Neutrophil (primary cell): ENCODE results near the gene SLC26A9.
"Not testable (repeated sequence)": the region's sequence is repeated elsewhere in the genome, so short reads cannot be mapped to it uniquely, and the experiment has no call there.

ENCODE experiments used
- H3K27ac ChIP-seq: fragments of 200-600 bp; sonication (generic); 2 replicates; pipeline ENCODE4 v1.5.1; 2016; ENCODE audit warnings: mild to moderate bottlenecking, moderate library complexity
- H3K27me3 ChIP-seq: fragments of 200-600 bp; sonication (generic); 2 replicates; pipeline ENCODE4 v1.6.0; 2016; ENCODE audit warnings: mild to moderate bottlenecking
- H3K36me3 ChIP-seq: fragments of 200-600 bp; sonication (generic); 2 replicates; pipeline ENCODE4 v1.5.1; 2017
- H3K4me1 ChIP-seq, 2 experiments: fragments of 200-600 bp in 1 of 2; sonication (generic) in 1 of 2; 1 replicate in 1 of 2; 2 replicates in 1 of 2; pipeline versions ENCODE4 v1.5.1 to v1.6.1; 2013 to 2016; ENCODE audit warnings: low read depth in 1 of 2, low read length in 1 of 2, mild to moderate bottlenecking in 1 of 2, moderate library complexity in 1 of 2; ENCODE audit not compliant: control insufficient read depth in 1 of 2, insufficient read depth in 1 of 2
- H3K4me3 ChIP-seq, 2 experiments: fragments of 200-600 bp in 1 of 2; sonication (generic) in 1 of 2; 1 replicate in 1 of 2; 2 replicates in 1 of 2; pipeline ENCODE4 v1.5.1; 2013 to 2016; ENCODE audit warnings: low read depth in 1 of 2, low read length in 1 of 2, mild to moderate bottlenecking in 1 of 2, moderate library complexity in 1 of 2
- H3K9me3 ChIP-seq: fragments of 200-600 bp; sonication (generic); 2 replicates; pipeline ENCODE4 v1.5.1; 2016
- CTCF ChIP-seq: fragments of 200-600 bp; sonication (generic); IDR thresholded peaks from 2 replicates; pipeline ENCODE4 v1.5.1; 2016; ENCODE audit warnings: antibody characterized with exemption

Gene SLC26A9

GRCh38 chr1:205889006-205889405, 54.2 kb downstream of the SLC26A9 start:
- not testable (repeated sequence) for H3K4me1 ChIP-seq, H3K27ac ChIP-seq, H3K36me3 ChIP-seq, H3K9me3 ChIP-seq, H3K4me3 ChIP-seq
- H3K27me3 ChIP-seq = peaks cover 45% of the 10 kb centered on the region

- H3K36me3 ChIP-seq = no peaks in the 10 kb centered on the region
- H3K9me3 ChIP-seq = no peaks in the 10 kb centered on the region
- peaks cover 34% of the 10 kb centered on the region for H3K27me3 ChIP-seq
- no peak overlapping the region for H3K27ac ChIP-seq
- no peak overlapping the region for H3K4me3 ChIP-seq
- TF ChIP-seq CTCF = no peak
- H3K4me1 ChIP-seq = no peaks in the 10 kb centered on the region
Measured at GRCh38 chr1:205883792-205884191, 59.5 kb downstream of the SLC26A9 start.

- no peaks in the 10 kb centered on the region for H3K4me1 ChIP-seq
- TF ChIP-seq CTCF = no peak
- H3K36me3 ChIP-seq = no peaks in the 10 kb centered on the region
- peaks cover 48% of the 10 kb centered on the region for H3K27me3 ChIP-seq
- no peaks in the 10 kb centered on the region for H3K9me3 ChIP-seq
- H3K27ac ChIP-seq = no peak overlapping the region
- no peak overlapping the region for H3K4me3 ChIP-seq
Measured at GRCh38 chr1:205880923-205881322, 62.3 kb downstream of the SLC26A9 start.

GRCh38 chr1:205879974-205880373, 63.3 kb downstream of the SLC26A9 start:
- Histone ChIP-seq H3K9me3 (no peaks in the 10 kb centered on the region), H3K27ac (no peak overlapping the region), H3K4me3 (no peak overlapping the region), H3K36me3 (no peaks in the 10 kb centered on the region), H3K4me1 (no peaks in the 10 kb centered on the region), H3K27me3 (peaks cover 57% of the 10 kb centered on the region)
- no peak for TF ChIP-seq CTCF

- no peak overlapping the region for H3K4me3 ChIP-seq
- no peaks in the 10 kb centered on the region for H3K4me1 ChIP-seq
- TF ChIP-seq CTCF = no peak
- H3K27ac ChIP-seq = no peak overlapping the region
- H3K9me3 ChIP-seq = no peaks in the 10 kb centered on the region
- peaks cover 51% of the 10 kb centered on the region for H3K27me3 ChIP-seq
- H3K36me3 ChIP-seq = no peaks in the 10 kb centered on the region
Measured at GRCh38 chr1:205878026-205878425, 65.2 kb downstream of the SLC26A9 start.

GRCh38 chr1:205873148-205873547, 70.1 kb downstream of the SLC26A9 start:
- not testable (repeated sequence) for H3K36me3 ChIP-seq, H3K4me1 ChIP-seq, H3K9me3 ChIP-seq, H3K4me3 ChIP-seq, H3K27ac ChIP-seq
- H3K27me3 ChIP-seq = peaks cover 35% of the 10 kb centered on the region

GRCh38 chr1:205870236-205870635, 73.0 kb downstream of the SLC26A9 start:
- Histone ChIP-seq H3K4me1 (no peaks in the 10 kb centered on the region), H3K4me3 (no peak overlapping the region), H3K9me3 (no peaks in the 10 kb centered on the region), H3K27ac (no peak overlapping the region), H3K36me3 (no peaks in the 10 kb centered on the region), H3K27me3 (peaks cover 26% of the 10 kb centered on the region)
- TF ChIP-seq CTCF = no peak
